ENCODE data around the gene SSTR3.
A peak's percentile ranks its signal among the peaks of the same experiment; 100 is the strongest.
"Not testable (repeated sequence)": the region's sequence is repeated elsewhere in the genome, so short reads cannot be mapped to it uniquely, and the experiment has no call there.

SSTR3 gene

DNA sequence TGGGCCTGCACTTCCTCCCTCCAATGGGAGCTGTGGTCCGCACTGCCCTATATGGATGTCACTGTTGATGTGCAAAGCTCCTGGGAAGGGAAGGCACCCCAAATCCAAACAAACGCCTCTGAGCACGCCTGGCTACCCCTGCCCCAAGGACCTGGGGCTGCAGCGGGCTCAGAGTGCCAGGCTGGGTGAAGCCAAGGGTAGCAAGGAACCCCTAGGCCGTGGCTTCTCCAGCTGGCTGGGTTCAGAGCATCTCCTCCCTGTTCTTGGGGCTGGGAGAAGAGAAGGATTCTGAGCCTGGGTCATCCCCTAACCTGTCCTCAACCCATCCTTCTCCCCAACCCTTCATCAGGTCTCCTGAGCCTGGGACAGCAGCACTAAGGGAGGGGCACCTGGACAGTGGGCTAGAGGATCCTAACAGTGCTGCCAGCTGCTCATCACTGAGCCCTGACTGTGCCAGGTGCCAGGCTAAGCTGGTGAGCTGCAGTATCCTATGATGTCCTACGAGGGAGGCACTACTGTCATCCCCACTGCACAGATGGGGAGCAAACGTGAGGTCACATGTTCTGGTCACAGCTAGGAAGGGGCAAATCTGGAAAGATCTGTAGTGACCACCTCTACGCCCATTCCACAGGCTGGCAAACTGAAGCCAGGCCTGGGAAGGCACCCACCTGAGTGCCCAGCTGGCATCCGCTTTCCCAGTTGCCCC, 3.0 kb downstream of the SSTR3 start:
- no peak for DNase-seq

DNA sequence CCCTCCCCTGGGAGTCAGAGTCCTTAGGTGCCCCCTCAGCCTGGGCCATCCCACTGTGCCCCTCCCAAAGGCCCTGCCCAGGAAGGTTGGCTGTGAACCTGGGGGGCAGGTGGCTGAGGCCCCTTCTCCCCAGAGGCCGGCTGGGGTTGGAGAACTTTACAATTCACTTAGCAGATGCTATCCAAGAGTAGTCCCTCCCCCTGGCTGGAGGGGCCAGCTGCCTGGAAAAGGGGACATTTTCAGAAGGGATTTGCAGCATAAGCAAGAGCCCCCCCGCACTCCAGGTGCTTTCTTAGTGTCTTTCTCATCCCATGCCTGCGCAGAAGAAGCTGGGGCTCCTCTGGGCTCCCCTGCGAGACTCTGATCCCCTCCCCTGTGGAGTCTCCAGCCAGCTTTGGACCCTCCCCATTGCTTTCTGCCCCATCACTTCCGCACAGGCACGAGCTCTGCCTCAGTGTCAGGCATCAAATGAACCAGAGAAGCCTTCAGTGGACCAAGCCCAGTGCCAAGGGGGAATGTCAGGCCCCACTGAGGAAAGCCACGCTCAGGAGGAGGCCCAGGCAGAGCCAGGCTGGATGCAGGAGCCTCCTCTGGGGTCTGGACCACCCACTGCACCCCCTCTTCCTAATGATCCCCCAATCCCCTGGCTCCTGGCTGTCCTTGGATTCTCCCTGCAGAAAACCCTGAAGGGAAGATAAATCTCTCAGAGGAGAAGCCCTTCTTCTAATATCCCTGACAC, 3.7 kb downstream of the SSTR3 start:
- DNase-seq = no peak

DNA sequence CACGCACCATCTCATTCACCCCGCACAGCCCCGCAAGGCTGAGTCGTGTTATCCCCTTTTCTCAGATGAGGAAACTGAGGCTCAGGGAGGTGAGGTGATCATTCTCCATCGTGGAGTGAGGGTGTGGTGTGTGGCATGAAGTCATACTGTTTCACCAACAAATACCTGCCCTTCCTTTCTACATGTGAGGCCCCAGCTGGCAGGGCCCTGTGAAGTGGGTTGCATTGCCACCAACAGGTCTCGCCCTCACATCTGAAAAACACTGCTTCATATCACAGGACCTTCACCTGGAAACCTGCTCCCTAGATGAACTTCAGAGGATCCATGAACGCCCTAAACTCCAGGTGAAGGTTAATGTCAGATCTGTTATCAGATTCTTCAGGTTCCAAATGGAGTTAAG, 4.3 kb downstream of the SSTR3 start:
- no peak for DNase-seq

GRCh38 chr22:37206841-37207821, 5.1 kb downstream of the SSTR3 start:
- DNase-seq = no peak

DNA sequence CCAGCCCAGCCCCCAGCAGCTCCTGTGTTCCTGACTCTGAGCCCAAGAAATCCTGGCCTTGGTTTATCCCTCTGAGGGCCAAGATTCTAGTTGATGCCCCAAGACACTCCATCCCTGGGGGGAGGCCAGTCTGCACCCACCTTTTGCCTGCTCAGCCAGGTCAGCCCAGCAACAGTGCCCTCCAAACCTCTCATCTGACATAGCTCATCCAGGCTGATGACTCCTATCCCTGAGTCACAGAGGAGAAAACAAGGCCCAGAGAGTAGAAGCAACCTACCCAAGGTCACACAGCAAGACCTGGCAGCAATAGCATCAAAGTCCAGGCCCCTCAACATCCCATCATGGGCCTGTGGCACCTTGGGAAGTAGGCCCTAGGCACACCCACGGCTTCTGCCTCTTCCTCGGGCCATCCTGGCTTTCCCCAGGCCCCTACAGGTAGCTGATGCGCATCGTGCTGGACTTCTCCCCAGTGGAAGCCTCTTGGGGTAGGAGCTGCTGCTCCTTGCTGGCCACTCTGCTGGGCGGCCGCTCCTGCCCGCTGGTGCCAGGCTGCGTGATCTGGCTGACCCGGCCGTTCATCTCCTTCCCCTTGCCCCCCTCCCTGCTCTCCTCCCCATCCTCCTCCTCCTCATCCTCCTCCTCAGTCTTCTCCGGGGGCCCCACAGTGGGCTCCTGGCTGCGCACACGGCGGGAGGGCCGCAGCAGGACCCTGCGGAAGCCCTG, 6.0 kb downstream of the SSTR3 start:
- no peak for DNase-seq

DNA sequence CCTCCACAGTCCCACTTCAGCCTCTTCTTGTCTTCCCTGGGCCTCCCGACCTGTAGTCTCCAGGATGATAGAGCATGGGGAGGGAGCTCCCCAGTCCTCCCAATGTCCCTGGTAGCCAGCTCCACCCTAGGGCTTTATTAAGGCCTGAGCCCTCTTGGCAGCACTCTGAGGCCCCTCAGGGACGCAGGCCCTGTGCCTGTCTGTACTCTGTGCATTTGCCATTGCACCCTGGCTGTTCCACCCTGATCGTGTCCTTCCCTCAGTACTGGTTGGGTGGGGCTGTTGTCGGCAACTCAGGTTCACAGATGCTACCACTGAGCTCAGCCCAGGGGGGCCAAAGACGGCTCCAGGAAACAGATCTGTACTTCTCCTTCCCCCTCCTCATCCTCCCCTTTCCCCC, 7.2 kb downstream of the SSTR3 start:
- DNase-seq = no peak

- no peak for DNase-seq
Observed at GRCh38 chr22:37204045-37204655, 8.1 kb downstream of the SSTR3 start.

DNA sequence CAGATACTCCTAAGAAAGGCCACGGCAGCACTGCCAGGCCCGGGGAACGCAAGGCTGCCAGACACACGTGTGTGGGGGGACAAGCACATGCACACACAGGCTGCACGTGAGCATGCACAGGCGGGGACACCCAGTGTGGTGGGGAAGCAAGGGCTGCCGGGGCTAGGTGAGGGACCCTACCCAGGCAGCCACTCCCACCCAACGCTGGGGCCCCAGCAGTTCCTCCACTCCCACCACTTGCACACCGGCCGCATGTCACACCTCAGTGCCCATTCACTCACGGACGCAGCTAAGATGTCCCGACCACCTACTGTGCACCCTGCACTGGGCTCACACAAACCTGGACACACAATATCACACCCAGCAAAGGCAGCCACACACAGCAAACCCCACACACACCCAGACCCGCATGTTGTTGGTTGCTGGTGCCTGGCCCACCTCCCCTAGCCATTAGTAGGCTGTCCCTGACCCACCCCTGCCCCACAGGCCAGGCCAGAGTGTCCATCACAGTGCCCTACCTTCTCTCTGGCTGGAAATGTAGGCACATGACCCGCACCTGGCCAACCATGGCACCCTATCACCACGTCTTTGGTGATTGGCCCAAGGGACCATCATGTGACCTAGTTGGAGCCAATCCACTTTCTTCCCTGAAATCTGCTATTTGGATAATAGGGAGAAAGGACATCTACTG, 8.8 kb downstream of the SSTR3 start:
- DNase-seq = no peak

DNA sequence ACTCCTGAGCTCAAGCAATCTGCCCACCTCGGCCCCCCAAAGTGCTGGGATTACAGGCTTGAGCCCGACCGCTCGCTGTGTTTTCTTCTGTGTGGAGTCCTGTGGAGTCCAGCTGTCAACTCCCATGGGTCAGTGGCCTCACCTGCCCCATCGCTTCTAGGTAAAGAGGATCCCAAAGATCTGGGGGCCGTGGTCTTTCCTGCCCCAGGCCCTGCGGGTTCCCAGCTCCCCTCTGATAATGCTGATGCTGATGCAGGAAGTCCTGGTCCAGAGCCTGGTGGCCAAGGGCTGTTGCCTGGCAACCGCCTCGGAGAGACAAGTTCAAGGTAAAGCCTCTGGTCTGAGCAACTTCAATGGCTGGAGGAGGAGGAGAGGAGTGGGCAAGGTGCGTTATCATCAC, 9.6 kb downstream of the SSTR3 start:
- no peak for DNase-seq

GRCh38 chr22:37202001-37202555, 10.2 kb downstream of the SSTR3 start:
- DNase-seq = no peak

GRCh38 chr22:37201443-37201820, 10.8 kb downstream of the SSTR3 start:
- DNase-seq = not testable (repeated sequence)

DNA sequence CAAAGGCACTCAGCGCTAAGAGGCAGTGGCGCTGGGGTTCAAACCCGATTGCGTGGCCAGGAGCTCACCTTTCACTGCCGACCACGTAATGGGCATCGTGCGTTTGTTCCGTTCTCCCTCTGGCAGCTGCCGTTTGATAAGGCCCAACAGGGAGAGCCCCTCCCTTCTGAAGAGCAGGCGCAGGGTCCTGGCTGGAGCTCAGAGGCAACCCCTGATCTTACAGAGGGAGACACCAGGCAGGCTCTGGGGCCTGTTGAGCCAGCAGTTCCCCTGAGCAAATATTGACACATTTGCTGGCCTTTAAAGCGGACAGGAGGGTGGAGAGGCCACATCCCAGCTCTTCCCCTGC, 12.5 kb downstream of the SSTR3 start:
- DNase-seq = no peak

GRCh38 chr22:37199103-37199759, 13.0 kb downstream of the SSTR3 start:
- DNase-seq = peak; percentile 89

- peak; percentile 27 for DNase-seq
Observed at GRCh38 chr22:37198258-37199102, 13.8 kb downstream of the SSTR3 start.

- no peak for DNase-seq
Observed at GRCh38 chr22:37197451-37198257, 14.6 kb downstream of the SSTR3 start.

DNA sequence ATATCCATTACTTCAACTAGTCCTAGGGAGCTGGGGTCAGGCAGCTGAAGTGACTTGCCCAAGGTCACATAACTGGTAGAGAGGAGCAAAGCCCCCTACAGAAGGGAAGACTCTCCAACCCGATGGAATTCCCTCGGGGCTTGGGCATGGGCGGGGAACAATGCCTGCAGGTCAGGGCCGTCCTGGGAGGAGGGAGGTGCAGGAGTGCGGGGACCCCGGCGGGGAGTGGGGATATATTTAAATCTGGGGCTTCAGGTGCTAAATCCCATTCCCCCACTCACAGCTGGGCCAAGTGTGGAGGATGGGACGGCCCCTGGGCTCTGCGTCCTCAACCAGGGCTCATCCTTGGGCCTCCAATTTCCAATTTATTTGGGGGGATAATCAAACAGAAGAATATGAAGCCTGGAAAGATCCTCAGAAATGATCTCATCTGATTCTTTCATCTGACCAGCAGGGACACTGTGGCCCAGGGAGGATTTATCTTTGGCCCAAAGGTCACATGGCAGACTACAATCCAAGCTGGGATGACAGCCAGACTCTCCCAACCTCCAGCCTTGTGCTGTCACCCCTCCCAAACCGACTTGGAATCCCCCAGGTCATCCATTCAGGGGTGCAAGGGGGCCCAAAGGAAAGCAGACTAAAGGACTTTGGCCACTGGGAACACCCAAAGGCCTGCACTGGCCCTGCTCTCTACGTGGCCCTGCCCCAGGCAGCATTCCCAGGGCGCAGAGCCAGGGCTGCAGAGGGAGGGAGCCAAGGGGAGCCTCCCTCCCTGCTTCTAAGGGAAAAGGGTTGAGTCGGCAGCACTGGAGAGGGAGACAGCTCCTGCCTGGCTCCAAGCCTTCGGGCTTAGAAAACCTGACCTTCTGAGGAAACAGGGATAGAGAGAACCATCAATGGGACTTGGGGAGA, 15.5 kb downstream of the SSTR3 start:
- no peak for DNase-seq

DNA sequence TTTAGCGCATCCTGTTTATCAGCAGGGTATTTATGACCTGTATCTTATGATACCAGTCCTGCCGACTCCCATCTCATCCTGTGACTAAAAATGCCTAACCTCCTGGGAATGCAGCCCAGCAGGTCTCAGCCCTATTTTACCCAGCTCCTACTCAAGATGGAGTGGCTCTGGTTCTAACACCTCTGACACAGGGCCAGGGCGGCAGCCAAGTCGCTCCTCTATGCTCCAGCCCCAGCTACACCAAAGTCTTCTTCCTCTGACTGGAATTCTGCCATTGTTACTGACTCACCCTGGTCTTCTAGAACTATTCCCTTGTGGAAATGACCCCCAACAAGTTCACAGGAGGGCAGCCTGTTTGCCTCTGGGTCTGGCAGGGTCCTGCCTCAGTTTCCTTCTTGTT, 16.4 kb downstream of the SSTR3 start:
- DNase-seq = no peak

DNA sequence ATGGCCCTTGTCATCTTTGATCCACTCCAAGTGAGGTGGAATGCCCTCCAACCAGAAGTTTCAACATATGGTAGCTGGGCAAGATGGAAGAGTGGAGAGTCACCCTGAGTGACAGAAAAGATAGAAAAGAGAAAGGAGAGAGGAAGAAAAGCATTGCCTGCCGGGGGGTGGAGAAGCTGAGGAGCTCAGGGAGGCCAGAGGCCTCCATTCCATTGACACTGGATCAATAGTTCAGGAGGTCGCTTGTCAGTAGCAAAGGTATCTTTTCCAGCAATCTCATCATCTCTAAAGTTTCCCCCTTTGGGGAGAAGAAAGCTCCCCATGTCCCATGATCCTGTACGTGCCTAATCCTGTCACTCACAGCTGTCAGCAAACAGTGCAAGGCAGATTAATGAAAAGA, 17.5 kb downstream of the SSTR3 start:
- no peak for DNase-seq
